SK-N-MC (cell line): ENCODE measurements around the gene ZFAND3.

ENCODE experiments used
- DNase-seq: peaks from one replicate; pipeline ENCODE4 v3.0.0-alpha.2; 2011; ENCODE audit warnings: low read depth, low spot score
- H3K27ac ChIP-seq: fragments of 200-600 bp; sonication (generic); 2 replicates; pipeline ENCODE4 v1.5.1; 2016; ENCODE audit warnings: mixed run types
- H3K36me3 ChIP-seq: fragments of 200-600 bp; sonication (generic); 2 replicates; pipeline ENCODE4 v1.6.1; 2017; ENCODE audit warnings: antibody characterized with exemption, low read length, mixed read lengths; ENCODE audit not compliant: insufficient read depth
- H3K4me3 ChIP-seq: fragments of 200-600 bp; sonication (generic); 2 replicates; pipeline ENCODE4 v1.5.1; 2016
- H3K9ac ChIP-seq: fragments of 200-600 bp; sonication (generic); 2 replicates; pipeline ENCODE4 v1.8.0; 2017; ENCODE audit warnings: mixed run types, mixed read lengths; ENCODE audit not compliant: insufficient read length
- H3K9me3 ChIP-seq: fragments of 200-600 bp; sonication (generic); 2 replicates; pipeline ENCODE4 v1.6.1; 2017; ENCODE audit warnings: low read depth, mild to moderate bottlenecking, antibody characterized with exemption, low read length, moderate library complexity, mixed read lengths
- EZH2 ChIP-seq: fragments of 200-600 bp; sonication (generic); IDR thresholded peaks from one replicate; pipeline ENCODE4 v1.6.1; 2017; ENCODE audit warnings: antibody characterized with exemption
- FOXP2 ChIP-seq: optimal IDR thresholded peaks from 2 replicates; pipeline ENCODE3; 2011; ENCODE audit warnings: mild to moderate bottlenecking, moderate library complexity; ENCODE audit not compliant: insufficient read depth; ENCODE audit errors: extremely low read length, control extremely low read depth
- POLR2AphosphoS5 ChIP-seq: IDR thresholded peaks from 2 replicates; pipeline ENCODE4 v1.6.1; 2012; ENCODE audit warnings: mild to moderate bottlenecking, low read depth, low read length, borderline replicate concordance

The ZFAND3 gene

GRCh38 chr6:37867756-37868446 lies 48.4 kb downstream of the ZFAND3 start:
- no peak for TF ChIP-seq FOXP2
- no peak for TF ChIP-seq POLR2AphosphoS5
- no peak for TF ChIP-seq EZH2
- Histone ChIP-seq H3K4me3 (no peak overlapping the region), H3K36me3 (peaks cover 18% of the 10 kb centered on the region), H3K9me3 (no peaks in the 10 kb centered on the region; the same call in 1 of the 2 replicates), H3K9ac (no peak overlapping the region), H3K27ac (peak overlapping the region; percentile 34; the same call in 1 of the 2 replicates)
- no peak for DNase-seq

- Histone ChIP-seq H3K4me3 (no peak overlapping the region), H3K27ac (peak overlapping the region; percentile 34; the same call in 1 of the 2 replicates), H3K9ac (no peak overlapping the region), H3K36me3 (peaks cover 14% of the 10 kb centered on the region), H3K9me3 (no peaks in the 10 kb centered on the region; the same call in 1 of the 2 replicates)
- no peak for TF ChIP-seq EZH2
- no peak for TF ChIP-seq POLR2AphosphoS5
- no peak for TF ChIP-seq FOXP2
- DNase-seq = no peak
Observed at GRCh38 chr6:37868447-37868825, 48.9 kb downstream of the ZFAND3 start.

GRCh38 chr6:37871616-37872372 lies 52.3 kb downstream of the ZFAND3 start:
- TF ChIP-seq EZH2 = no peak
- TF ChIP-seq POLR2AphosphoS5 = no peak
- no peak for TF ChIP-seq FOXP2
- no peak overlapping the region for H3K9ac ChIP-seq
- DNase-seq = no peak
- H3K4me3 ChIP-seq = no peak overlapping the region
- peaks cover 11% of the 10 kb centered on the region for H3K36me3 ChIP-seq
- H3K9me3 ChIP-seq = no peaks in the 10 kb centered on the region; the same call in 1 of the 2 replicates
- no peak overlapping the region for H3K27ac ChIP-seq

GRCh38 chr6:37872373-37872745 lies 52.8 kb downstream of the ZFAND3 start:
- no peak overlapping the region for H3K27ac ChIP-seq
- H3K36me3 ChIP-seq = peaks cover 11% of the 10 kb centered on the region
- H3K9me3 ChIP-seq = no peaks in the 10 kb centered on the region; the same call in 1 of the 2 replicates
- no peak overlapping the region for H3K4me3 ChIP-seq
- no peak overlapping the region for H3K9ac ChIP-seq
- TF ChIP-seq FOXP2 (no peak), EZH2 (no peak)
- DNase-seq = no peak

- Histone ChIP-seq H3K27ac (no peak overlapping the region), H3K4me3 (no peak overlapping the region), H3K36me3 (peaks cover 11% of the 10 kb centered on the region), H3K9me3 (no peaks in the 10 kb centered on the region; the same call in 1 of the 2 replicates), H3K9ac (no peak overlapping the region)
- no peak for TF ChIP-seq EZH2
- no peak for DNase-seq
Observed at GRCh38 chr6:37874726-37875125, 55.2 kb downstream of the ZFAND3 start.

GRCh38 chr6:37875561-37876309 lies 56.2 kb downstream of the ZFAND3 start:
- TF ChIP-seq POLR2AphosphoS5 (no peak), EZH2 (no peak), FOXP2 (no peak)
- H3K9me3 ChIP-seq = no peaks in the 10 kb centered on the region; the same call in 1 of the 2 replicates
- no peak for DNase-seq
- peaks cover 11% of the 10 kb centered on the region for H3K36me3 ChIP-seq
- no peak overlapping the region for H3K4me3 ChIP-seq
- no peak overlapping the region for H3K9ac ChIP-seq
- H3K27ac ChIP-seq = no peak overlapping the region

GRCh38 chr6:37876843-37877242 lies 57.3 kb downstream of the ZFAND3 start:
- Histone ChIP-seq H3K27ac (no peak overlapping the region), H3K9ac (no peak overlapping the region)
- no peak for DNase-seq

More at GRCh38 chr6:37876843-37877242, 57.3 kb downstream of the ZFAND3 start:
- Histone ChIP-seq H3K4me3 (no peak overlapping the region), H3K9me3 (no peaks in the 10 kb centered on the region), H3K36me3 (peaks cover 3% of the 10 kb centered on the region; the same call in 1 of the 2 replicates)
- TF ChIP-seq POLR2AphosphoS5 (no peak), FOXP2 (no peak), EZH2 (no peak)
